ENCODE data around the gene AFMID.
"Not testable (repeated sequence)": the region's sequence is repeated elsewhere in the genome, so short reads cannot be mapped to it uniquely, and the experiment has no call there.

Gene AFMID

DNA sequence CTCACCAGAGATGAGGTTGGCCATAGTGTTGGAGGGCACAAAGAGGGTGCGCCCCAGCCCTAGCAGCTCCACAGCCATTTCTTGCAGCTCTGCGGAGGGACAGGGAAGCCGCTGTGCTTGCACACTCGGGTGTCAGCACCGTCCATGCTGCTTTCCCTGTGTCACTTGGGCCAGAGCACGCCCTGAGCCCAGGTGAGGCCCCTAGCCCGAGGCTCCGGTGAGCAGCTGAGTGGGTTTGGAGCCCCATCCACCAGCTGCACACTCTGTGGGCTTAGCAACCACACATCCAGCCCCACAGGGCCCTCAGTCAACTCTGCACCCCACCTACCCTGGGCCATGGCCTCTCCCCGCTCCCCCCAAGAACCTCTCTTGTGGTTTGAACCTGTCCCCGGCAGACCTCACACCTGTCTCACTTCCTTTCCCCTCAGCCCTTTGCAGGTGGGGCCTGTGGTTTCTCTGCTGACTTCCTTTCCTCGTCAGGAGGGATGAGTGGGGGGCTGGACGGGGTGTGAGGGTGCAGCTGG lies 65.0 kb downstream of the AFMID start:
- ChIA-PET CTCF (interaction anchor here (0.6 to 5.5 kb wide), 22 partner anchors 10 to 236 kb away, joined by 3 to 71 read pairs (median 7); partner anchors contain the start of genes SOCS3 and TK1), POLR2A (interaction anchor here (1.2 kb wide), 1 partner anchor 26 kb away, joined by 3 read pairs; no protein-coding TSS in a partner anchor)
- peak; percentile 59 for DNase-seq (ENCODE audit: extremely low spot score)
- TF ChIP-seq CTCF (IDR thresholded peaks at IDR 0.05; ENCODE audit: control extremely low read depth, extremely low read depth, low read depth, missing control alignments), result no peak

- POLR2A ChIA-PET, result no interaction called here
- TF ChIP-seq CTCF (IDR thresholded peaks at IDR 0.05; ENCODE audit: control extremely low read depth, extremely low read depth, low read depth, missing control alignments), result no peak
- CTCF ChIA-PET, result interaction anchor here (1.2 to 5.5 kb wide), 9 partner anchors 11 to 237 kb away, joined by 3 to 71 read pairs (median 26); partner anchors contain the start of gene TK1
- DNase-seq (ENCODE audit: extremely low spot score), result no peak
These were observed 65.8 kb downstream of the AFMID start for GRCh38 chr17:78252701-78253635.

DNA sequence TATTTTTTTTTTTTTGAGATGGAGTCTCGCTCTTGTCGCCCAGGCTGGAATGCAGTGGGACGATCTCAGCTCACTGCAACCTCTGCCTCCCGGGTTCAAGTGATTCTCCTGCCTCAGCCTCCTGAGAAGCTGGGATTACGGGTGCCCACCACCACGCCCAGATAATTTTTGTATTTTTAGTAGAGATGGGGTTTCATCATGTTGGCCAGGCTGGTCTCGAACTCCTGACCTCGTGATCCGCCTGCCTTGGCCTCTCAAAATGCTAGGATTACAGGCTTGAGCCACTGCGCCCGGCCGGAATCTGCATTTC lies 66.4 kb downstream of the AFMID start:
- POLR2A ChIA-PET; CTCF ChIA-PET; DNase-seq (ENCODE audit: extremely low spot score): not testable (repeated sequence)

DNA sequence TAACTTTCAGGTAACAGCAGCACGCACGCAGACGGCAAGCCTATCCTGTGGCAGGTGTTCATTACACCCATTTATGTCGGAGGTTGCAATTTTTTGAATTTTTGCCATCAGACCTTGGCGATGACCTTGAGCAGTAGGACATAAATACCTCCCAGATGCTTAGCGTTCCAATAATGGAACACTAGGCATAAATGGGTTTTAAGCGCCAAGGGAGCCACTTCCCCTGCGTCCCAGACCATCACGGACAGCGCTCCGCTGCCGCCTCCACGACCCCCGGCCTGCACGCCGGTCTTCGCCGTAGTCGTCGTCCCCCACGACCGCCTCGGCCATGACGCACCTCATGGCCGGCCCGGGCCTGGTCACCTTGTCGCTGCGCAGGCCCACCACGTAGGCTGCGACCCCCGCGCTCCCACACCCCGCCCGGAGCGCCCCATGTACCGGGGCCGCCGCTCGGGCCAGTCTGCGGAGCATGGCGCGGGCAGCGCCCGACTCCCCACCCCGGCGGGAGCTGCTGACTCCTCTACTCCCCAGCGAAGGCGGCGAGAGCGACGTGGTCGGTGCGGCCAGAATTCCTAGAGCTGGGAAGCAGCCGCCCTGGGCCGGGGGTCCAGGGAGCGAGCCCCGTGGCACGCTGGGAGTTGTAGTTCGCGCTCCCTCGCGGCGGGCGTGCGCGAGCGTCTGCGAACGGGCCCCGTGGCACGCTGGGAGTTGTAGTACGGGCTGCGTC lies 66.9 kb downstream of the AFMID start:
- TF ChIP-seq CTCF (IDR thresholded peaks at IDR 0.05; ENCODE audit: control extremely low read depth, extremely low read depth, low read depth, missing control alignments), result no peak
- CTCF ChIA-PET, result interaction anchor here (1.2 to 4.5 kb wide), 5 partner anchors 15 to 234 kb away, joined by 3 to 19 read pairs (median 5); no protein-coding TSS in a partner anchor
- peak; percentile 86 for DNase-seq (ENCODE audit: extremely low spot score)
- POLR2A ChIA-PET, result no interaction called here

GRCh38 chr17:78255029-78255656 lies 68.0 kb downstream of the AFMID start:
- no peak for TF ChIP-seq CTCF (IDR thresholded peaks at IDR 0.05; ENCODE audit: control extremely low read depth, extremely low read depth, low read depth, missing control alignments)
- ChIA-PET CTCF (interaction anchor here (0.9 to 4.5 kb wide), 15 partner anchors 13 to 235 kb away, joined by 3 to 19 read pairs (median 5); partner anchors contain the start of gene TMC8), POLR2A (interaction anchor here (1.1 kb wide), 1 partner anchor 297 kb away, joined by 3 read pairs; the partner anchor contains the start of gene TNRC6C)
- no peak for DNase-seq (ENCODE audit: extremely low spot score)

DNA sequence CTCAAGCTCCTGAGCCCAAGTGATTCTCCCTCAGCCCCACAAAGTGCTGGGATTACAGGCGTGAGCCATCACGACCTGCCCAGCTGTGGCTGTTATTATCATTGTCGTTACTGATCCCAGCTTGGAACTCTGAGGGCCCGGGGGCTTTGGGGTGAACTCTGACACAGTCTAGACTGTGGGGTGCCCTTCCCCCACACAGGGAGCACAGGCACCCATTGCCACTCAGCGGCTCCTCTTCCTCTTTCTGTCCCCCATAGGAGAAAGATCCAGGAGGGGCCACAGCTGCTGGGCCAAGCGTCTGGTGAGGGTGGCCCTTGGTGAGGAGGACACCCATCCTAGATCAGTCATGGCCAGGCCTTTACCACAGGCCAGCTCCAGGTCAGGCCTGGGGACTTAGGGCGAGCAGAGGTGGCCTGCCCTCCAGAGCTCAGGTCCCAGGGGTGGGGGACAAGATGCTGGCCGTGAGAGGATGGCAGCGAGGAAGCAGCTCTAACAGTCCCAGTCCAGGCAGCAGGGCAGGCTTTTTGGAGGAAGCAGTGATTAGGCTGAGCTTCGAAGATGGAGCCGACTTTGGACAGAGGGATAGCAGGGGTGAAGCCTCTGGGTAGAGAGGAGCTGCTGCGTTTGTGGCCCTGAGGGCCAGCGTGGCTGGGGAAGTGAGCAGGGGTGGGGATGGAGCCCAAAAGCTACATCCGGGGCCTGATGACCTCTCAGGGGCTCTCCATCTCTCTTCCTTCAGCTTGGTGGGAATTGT lies 69.0 kb downstream of the AFMID start:
- TF ChIP-seq CTCF (IDR thresholded peaks at IDR 0.05; ENCODE audit: control extremely low read depth, extremely low read depth, low read depth, missing control alignments), result no peak
- POLR2A ChIA-PET, result interaction anchor here (1.1 kb wide), 1 partner anchor 298 kb away, joined by 3 read pairs; the partner anchor contains the start of gene TNRC6C
- DNase-seq (ENCODE audit: extremely low spot score), result no peak
- CTCF ChIA-PET, result interaction anchor here (0.9 to 4.5 kb wide), 14 partner anchors 10 to 172 kb away, joined by 3 to 19 read pairs (median 5); partner anchors contain the start of gene TMC8
